ENCODE data around the gene ITPKB.
"Not testable (repeated sequence)": the region's sequence is repeated elsewhere in the genome, so short reads cannot be mapped to it uniquely, and the experiment has no call there.

Gene ITPKB

GRCh38 chr1:226738995-226739695 is at the start of gene ITPKB:
Gene ITPKB (minus strand): TSS chr1:226739282. CDS start chr1:226737458, 1,824 bp downstream.
- FAIRE-seq: no peak

DNA sequence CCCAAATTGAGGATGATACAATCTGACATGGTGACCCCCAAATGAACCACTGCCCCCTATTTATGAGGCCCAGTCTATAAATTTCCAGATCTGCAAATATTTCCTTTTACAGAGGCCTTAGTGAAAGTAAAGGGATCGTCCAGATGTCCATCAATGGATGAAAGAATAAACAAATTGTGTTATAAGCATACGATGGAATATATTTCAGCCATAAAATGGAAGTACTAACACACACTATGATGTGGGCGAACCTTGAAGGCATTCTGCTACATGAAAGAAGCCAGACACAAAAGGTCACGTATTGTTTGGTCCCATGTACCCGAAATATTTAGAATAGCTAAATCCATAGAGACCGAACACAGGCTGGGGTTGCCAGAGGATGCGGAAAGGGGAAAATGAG is 48.6 kb upstream of the ITPKB start:
- FAIRE-seq: no peak

GRCh38 chr1:226787071-226787470 is 48.0 kb upstream of the ITPKB start:
- FAIRE-seq: no peak

GRCh38 chr1:226786550-226786949 is 47.5 kb upstream of the ITPKB start:
- FAIRE-seq: no peak

DNA sequence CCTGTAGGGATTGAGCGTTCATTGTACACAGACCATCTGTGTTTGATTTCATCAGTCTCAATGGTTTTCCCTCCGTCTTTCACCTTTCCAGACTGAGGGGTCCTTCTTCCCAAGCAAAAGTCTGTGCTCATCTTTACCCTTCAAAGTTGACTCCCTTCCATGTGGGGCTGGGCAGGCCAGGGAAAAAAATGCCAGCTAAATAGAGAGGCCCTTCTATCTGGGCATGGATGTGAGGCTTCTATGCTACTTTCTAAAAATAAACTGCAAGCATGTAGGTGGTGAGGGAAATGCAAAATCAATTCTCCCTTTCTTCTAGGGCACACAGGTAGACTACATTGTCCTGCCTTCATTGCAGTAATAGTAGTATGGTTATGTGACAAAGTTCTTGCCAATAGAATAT is 46.7 kb upstream of the ITPKB start:
- FAIRE-seq: no peak

- FAIRE-seq: no peak
Measured at GRCh38 chr1:226784081-226785049, 45.3 kb upstream of the ITPKB start.

GRCh38 chr1:226782845-226783601 is 43.9 kb upstream of the ITPKB start:
- no peak for FAIRE-seq

- no peak for FAIRE-seq
Measured at GRCh38 chr1:226781937-226782609, 43.0 kb upstream of the ITPKB start.

DNA sequence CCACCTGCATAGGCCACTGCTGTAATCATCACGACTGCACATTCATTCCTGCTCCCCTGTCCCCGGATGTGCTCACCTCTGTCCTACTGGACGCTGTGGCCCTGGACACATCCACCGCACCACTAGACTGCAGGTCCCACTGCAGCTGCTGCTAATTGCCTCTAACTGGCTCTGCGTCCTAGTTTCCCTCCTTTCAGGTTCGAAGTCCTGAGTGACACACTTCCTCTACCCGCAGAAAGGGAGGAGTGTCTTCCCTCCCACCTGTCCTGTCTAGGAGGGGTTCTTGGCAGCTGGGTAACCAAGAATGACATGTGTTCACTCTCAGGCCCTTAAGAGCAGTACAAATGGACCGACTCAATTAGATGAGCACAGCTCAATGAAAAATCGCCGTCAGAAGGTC is 40.5 kb upstream of the ITPKB start:
- no peak for FAIRE-seq

GRCh38 chr1:226778657-226779058 is 39.6 kb upstream of the ITPKB start:
- no peak for FAIRE-seq

DNA sequence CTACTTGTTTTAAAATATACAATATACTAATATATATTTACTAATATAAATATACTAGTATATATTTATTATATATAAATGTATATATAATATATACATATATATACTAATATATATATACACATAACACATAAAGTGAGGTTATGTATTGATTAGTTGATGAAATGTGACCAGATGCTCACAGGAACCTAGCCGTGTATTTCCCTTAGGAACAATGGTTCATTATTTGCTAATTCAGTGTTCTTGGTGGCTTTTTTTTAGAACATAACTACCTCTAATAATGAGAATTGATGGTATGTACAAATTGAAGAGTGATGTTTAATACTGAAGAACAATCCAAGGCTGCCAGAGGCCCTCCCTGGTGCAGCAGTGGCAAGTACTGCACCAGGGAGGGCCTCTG is 37.9 kb upstream of the ITPKB start:
- peak; percentile 79 for FAIRE-seq

DNA sequence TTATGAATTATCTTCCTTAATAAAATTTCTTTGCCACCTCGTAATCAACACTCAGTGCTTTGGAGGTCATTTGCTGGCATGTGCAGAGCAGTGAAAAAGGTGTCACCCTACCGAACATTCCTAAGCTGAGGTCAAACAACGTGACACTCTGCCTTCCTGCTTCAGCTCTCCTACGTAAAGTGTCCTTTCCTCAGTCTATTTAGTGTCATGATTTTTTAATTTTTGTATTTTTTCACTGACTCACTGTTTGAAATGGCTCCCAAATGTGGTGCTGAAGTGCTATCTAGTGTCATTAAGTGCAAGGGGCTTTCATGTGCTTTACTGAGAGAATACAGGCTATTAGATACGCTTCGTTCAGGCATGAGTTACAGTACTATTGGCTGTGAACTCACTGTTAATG is 37.0 kb upstream of the ITPKB start:
- FAIRE-seq: no peak

DNA sequence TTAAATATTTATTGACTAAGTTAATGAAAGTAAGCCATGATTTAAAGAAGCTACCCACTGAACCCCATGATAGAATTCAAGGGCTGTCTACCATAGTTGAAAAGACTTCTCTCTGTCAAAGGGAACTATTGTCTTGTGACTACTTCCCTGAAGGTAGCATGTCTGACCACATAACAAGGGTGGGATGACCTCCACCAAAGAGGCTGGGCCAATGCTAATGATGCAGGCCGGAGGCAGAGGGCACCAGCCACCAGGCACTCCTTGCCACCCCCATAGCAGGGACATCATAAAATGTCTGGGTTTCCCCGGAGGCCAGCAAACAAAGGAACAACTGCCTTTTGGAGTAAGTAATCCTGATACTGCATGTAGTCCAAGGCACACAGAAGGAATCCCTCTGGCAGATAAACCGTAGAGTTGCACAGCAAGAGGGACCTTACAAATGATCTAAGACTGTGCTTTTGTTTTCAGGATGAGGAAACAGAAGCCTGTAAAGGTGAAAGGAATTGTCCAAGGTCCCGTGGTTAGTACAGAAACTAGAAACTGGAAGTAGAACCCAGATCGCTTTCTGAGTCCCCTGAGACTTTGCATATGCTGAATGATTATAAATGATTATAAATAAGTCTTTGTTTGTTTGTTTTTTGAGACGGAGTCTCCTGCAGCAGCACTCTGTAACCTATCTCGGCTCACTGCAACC is 33.5 kb upstream of the ITPKB start:
- FAIRE-seq: no peak

GRCh38 chr1:226767170-226767569 is 28.1 kb upstream of the ITPKB start:
- not testable (repeated sequence) for FAIRE-seq

DNA sequence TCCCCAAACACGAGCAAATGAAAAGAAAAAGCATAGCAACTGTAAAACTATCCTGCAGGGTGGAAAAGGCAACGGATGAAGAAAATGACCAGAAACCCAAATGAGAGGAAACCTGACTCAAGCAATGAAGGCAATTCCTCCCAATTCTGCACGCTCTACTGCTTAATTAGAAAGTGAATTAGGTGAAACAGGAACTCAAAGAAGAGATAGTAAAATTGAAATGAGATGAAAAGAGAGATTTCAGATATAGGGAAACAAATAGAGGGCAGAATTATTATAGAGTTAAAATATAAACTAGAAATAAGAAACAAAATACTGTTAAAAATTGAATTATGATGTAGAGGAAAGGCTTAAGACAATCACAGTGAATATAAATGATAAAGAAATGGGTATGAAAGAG is 27.5 kb upstream of the ITPKB start:
- no peak for FAIRE-seq

- FAIRE-seq: no peak
Measured at GRCh38 chr1:226764533-226764932, 25.5 kb upstream of the ITPKB start.

GRCh38 chr1:226763905-226764264 is 24.8 kb upstream of the ITPKB start:
- no peak for FAIRE-seq

DNA sequence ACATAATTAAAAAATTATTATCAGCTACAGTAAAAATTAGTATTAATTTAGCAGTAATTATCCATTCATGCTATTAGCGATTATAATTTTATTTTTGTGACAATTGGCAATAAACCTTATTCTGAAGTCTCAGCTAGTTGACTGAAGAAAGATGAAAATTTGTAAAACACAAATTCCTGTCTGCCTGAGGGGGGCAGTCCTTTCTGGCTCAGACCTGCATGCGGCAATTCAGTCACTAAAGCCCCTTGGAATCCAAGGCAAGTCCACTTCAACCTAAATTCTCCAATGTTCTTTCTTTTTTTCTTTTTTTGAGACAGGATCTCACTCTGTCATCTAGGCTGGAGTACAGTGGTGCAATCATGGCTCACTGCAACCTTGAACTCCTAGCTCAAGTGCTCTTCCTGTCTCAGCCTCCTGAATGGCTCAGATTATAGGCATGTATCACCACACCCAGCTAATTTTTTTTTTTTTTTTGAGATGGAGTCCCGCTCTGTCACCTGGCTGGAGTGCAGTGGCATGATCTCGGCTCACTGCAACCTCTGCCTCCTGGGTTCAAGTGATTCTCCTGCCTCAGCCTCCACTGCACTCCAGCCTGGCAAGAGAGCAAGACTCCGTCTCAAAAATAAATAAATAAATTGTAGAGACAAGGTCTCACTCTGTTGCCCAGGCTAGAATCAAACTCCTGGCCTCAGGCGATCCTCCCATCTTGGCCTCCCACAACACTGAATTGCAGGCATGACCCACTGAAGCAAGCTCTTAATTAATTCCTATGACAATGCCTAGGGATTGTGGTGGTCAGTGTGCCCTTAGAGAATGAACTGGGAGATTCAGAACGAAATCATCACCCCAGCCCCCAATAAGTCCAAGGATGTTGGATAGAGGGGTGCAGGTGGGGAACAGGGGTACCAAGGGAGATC is 24.2 kb upstream of the ITPKB start:
- FAIRE-seq: no peak

DNA sequence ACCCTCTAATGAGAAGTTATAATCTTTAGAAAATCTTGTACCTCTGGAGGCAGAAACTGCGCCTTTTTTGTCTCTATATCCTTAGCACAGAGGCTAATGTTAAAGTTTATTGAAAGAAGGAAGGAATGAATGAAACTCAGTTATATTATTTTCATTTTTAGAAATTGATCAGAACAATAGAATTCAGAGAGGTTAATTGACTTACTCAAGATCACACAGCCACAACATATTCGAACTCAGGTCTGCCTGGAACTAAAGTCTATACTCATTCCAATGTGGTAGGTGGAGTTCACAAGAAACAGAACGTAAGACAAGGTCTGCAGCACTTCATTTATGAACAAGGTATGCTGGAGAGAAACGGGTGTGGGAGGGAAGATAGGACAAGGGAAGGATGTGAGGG is 23.0 kb upstream of the ITPKB start:
- FAIRE-seq: no peak

- FAIRE-seq: no peak
Measured at GRCh38 chr1:226761322-226761721, 22.2 kb upstream of the ITPKB start.

Data from TTC549 (cell line).